Measurements from ENCODE around the gene SPOCK2.

SPOCK2 gene

DNA sequence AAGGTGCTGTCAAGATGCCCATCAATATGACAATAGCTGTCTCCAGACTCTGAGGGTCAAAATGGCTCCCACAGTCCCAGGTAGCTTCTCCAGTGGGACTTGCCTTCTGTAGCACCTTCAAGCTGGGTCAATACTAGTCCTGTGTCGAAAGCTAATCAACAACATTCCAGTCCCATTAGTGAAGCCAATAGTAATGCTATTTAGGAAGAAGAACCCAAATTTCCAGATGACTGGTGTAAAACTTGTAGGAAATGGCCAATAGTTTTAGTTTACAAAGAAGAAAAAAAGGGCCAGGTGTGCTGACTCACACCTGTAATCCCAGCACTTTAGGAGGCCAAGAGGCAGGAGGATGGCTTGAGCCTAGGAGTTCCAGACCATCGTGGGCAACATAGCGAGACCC, 2.0 kb upstream of the SPOCK2 start:
- no peak for DNase-seq (ENCODE audit: extremely low read depth in 1 of 2, low read depth in 1 of 2)

DNA sequence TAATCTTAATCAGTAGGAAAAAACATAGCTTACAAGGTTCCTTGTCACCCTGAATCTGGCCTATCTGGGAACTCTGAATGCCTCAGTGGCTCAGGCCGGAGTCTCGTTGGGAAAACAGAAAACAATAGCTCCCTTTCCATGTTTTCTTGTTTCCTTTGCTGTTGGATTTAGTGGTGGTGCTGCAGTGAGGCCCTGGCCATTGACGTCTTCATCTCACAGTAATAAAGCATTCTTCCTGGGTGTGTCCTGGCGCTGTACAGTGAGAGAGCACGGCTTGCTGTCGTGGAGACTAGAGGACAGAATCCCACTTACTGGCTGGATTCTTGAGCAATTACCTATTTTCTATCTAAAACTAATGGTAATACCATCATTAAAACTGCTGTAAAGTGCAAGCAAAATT, 1.3 kb upstream of the SPOCK2 start:
- no peak for DNase-seq (ENCODE audit: extremely low read depth in 1 of 2, low read depth in 1 of 2)

DNA sequence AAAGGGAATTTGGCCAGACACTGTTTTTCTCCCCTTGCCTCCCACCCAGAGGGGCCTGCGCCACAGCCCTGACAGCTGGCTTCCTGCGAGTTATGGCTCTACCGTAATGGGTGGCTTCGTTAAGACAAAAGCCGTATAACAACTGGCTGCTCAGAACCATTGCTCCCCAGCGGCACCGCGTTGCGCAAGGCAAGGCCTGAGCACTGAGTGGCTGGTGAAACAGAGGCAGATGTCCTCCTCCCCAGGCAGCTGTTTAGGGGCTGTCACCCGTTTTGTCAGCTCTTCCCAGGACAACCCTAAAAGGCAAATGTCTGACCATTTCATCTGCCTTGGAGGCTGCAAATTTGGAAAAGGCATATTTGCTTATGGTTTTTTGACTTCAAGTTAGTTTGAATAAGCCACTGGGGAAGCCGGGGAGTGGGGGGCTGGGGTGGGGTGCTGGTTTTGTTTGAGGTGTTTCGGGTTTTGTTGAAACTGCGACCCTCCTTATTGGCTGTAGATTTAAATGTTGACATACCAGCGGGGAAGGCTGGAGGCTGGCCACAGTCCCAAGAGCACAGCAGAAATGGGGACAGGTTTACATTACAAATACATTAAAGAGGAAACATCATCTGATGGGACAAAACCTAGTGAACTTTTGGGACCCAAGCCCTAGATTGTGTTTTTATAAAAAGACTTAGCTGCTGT, 681 bp upstream of the SPOCK2 start:
- no peak for DNase-seq (ENCODE audit: extremely low read depth in 1 of 2, low read depth in 1 of 2)

DNA sequence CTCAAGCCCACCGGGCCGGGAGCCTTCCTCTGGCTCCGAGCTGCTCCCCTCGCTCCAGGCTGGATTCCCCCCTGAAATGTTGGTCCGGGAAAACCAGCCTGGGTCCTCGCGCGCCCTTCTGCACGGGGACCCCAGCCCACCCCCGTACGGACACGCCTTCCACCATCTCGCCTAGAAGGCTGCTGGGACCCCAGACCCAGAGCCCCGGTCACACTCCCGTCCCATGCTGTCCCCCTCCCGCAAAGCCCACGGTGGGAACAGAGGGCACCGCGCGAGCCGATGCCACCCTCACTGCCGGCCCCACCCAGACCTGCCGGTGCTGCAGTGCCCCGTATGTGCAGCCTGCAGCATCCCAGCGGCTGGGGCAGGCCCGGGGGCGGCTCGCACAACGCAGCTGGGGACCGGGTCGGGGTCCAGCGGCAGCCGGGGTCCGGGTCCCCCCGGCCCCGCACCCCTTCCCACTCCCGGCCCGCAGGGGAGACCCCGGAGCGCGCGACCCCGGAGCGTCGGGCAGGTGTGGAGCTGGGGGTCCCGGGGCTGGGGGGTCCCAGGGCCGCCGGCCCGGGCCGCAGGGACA, 871 bp downstream of the SPOCK2 start:
- DNase-seq (ENCODE audit: extremely low read depth in 1 of 2, low read depth in 1 of 2), result no peak

DNA sequence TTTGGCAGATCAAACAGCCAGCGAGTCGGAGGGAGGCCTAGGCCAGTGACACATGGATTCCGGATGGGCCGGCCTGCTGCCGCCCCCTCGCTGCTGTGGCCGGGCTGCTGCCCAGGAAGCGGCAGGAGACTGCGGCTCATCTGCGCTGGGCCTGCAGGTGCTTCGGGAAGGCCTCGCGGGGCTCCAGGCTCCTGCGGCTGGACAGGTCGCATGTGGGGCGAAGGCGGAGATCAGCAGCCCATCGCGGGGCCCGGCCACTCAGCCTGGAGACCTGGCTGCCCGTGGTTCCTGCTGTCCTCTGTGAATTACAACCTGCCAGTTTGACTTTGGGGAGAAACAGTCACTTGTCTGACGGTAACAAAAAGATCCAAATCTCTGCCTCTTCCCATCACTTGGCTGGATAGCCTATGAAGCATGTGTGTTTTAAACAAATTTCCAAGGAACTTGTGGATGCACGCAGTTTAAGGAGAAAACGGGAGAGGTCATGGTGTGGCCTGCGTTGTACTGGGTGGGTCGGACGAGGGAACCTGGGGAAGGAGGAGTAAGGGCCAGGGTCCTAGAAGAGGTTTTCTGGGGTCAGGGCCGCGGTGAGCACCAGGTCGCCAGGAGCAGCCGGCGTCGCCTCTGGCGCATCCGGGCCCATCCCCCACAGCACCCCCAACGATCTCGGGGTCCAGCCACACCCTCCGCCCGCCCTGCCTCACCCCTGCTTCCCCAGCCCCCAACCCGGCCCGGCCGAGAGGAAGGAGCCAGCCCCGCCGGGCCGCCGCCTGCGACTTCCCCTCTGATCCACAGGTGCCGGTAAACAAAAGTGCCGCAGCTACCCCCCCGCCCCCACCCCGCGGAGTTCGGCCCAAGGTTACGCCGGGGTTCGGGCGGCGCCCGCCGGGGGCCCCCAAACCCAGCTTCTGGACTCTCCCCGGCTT, 1.6 kb downstream of the SPOCK2 start:
- peak in 1 of 2 donors; percentile 38 for DNase-seq (ENCODE audit: extremely low read depth in 1 of 2, low read depth in 1 of 2)

DNA sequence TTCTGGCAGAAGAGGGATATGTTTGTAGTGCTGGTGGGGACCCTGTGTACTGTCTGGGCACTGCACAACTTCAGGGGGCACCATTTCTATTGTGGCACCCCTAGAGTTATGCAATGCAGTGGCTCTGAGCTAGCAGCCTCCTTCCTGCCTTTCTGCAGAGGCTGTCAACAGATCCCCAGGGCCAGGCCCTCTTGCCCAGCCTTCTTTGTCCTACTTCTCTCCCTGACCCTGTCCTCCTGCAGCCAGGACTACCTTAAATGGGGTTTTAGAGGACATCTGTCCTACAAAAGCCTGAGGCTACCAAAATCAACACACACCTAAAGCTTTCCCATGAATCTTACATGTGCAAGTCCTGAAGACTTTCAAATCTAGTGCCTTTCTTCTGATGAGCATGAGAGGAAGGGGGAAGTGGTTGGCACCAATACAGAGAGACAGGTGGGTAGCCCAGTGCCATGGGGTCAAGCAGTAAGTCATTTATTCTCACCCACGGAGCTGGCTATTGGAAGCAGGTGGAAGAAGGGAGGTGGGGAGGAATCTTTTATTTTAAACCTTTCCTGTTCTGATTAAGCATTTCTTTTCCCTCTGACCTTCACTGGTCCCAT, 2.4 kb downstream of the SPOCK2 start:
- DNase-seq (ENCODE audit: extremely low read depth in 1 of 2, low read depth in 1 of 2), result no peak

DNA sequence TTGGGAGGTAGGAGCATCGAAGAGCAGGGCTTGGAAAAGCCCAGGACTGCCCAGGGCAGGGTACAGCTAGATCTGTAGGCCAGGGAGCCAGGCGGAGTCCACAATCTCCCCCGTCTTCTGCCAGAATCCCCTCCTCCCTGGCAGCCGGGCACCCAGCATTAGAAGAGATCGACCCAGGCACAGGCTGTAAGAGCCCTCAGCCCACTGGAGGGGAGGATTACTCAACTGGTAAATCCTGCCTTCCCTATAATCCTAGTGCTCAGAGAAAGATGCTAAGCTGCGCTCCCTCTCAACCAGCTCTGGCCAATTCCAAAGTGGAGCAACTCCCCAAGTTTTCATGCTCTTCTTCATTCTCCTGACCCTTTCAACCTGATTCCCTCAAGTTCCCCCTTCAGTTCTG, 3.2 kb downstream of the SPOCK2 start:
- no peak for DNase-seq (ENCODE audit: extremely low read depth in 1 of 2, low read depth in 1 of 2)

DNA sequence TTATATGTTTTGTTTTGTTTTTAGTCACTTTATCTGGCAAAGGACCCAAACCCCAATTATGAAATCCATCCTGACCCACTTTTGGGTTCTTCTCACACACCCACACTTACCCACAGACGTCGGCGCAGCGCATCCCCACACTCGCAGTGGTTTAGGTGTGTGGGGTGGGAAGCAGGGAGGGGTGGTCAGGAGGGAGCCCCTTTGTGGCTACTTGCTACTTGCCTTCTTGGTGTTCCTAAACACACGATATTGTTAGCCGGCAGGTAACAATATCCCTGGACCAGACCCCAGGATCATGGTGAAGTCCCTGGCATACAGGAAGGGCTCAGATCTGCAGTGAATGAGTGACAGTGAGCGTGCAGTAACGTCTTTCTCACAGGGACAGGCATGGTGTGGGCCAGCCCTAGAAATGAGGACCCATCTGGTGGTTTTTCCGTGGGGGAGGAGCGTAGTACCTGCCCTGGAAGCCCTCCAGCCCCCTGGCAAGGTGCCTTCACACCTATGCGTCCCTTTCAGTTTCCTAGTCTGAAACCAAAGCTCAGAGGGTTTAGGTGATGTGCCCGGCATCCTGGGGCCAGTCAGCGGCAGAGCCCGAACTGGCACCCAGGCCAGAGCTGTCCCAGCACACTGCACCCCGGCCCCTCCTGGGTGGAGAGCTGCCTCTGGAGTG, 4.4 kb downstream of the SPOCK2 start:
- DNase-seq (ENCODE audit: extremely low read depth in 1 of 2, low read depth in 1 of 2), result peak in 1 of 2 donors; percentile 53

DNA sequence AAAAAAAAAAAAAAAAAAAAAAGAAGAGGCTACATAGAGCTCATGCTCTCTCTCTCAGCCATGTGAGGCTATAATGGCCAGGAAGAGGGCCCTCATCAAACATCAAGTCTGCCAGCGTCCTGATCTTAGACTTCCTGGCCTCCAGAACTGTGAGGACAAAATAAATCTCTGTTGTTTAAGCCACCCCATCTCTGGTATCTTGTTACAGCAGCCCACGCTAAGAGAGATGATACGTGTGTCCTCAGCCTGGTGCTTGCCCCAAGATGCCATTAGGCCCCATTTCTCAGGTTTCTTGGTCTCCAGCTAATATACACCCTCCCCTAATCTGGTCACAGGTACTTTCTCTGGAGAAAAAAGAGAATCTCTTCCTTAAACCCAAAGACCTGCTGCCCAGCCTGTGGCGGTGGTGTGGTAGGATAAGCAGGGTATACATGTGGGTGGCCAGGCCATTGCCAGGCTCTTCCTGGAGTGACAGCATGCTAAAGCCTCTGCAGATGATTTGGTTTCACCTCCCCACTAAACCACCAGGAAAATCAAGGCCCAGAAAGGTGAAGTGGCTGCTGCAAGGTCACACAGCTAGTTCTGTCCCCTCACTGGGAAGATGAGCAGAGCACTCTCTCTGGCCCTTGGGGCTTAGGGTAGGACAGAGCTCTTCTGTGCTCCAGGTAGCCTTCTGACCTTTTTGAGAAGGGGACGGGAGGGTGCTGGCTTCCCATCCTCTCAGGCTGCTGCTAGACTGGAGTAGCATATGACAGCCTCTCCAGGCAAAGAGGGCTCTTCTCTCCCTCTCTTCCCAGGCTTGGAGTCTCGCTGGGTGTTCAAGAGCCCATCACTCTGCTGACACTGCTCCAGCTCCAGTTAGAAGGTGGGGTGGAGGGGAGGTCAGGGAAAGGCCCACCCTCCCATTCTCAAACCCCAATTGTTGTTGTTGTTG, 5.2 kb downstream of the SPOCK2 start:
- DNase-seq (ENCODE audit: extremely low read depth in 1 of 2, low read depth in 1 of 2), result no peak

DNA sequence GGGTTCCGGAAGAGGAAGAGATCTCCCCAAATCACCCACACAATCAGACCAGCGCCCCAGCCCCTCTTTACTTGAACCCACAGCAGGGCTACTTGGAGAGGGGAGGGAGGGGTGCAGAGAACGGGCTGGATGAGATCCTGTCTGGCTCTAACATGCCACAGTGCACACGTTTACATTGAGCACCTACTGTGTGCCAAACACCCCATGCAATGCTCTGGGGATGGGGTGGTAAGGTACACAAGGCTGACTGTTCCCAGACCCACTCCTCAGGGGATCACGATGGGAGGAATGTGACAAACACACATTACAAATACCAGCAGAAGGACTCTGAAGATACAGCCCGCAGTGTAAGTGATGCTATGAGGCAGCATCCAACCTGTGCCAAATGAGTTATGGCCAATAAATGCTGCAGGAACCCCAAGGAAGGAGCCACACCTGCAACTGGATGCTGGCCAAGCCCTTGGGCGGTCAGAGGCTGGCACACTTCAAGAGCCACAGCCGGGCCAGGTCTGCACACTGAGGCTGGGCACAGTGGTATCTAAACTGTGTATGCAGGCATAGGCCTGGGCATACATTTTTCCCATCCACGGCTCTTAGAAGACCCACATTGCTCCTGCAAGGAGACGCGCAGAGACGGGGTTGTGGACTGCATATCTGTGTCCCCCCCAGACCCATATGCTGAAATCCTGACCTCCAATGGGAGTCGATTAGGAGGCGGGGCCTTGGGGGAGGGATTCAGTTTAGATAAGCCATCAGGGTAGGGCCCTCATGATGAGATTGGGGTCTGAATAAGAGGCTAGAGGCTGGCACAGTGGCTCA, 6.4 kb downstream of the SPOCK2 start:
- DNase-seq (ENCODE audit: extremely low read depth in 1 of 2, low read depth in 1 of 2), result no peak

DNA sequence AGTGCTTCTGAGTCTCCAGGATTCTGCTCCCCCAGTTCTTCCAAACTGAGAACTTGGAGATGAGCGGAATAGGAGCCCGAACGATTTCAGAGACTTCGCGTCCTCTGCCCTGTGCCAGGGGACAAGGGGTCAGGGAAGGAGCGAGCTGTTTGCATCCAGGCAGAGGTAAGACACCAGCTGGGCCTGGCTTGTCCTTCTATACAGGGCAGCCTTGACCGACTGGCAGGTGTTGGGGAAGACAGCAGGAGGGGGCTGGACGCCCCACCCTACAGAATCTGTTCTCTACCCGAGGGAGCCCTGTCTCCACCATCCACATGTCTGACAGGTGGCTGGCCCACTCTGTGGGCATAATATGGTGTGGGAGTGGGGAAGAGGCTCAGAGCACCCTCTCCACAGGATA, 7.1 kb downstream of the SPOCK2 start:
- no peak for DNase-seq (ENCODE audit: extremely low read depth in 1 of 2, low read depth in 1 of 2)

DNA sequence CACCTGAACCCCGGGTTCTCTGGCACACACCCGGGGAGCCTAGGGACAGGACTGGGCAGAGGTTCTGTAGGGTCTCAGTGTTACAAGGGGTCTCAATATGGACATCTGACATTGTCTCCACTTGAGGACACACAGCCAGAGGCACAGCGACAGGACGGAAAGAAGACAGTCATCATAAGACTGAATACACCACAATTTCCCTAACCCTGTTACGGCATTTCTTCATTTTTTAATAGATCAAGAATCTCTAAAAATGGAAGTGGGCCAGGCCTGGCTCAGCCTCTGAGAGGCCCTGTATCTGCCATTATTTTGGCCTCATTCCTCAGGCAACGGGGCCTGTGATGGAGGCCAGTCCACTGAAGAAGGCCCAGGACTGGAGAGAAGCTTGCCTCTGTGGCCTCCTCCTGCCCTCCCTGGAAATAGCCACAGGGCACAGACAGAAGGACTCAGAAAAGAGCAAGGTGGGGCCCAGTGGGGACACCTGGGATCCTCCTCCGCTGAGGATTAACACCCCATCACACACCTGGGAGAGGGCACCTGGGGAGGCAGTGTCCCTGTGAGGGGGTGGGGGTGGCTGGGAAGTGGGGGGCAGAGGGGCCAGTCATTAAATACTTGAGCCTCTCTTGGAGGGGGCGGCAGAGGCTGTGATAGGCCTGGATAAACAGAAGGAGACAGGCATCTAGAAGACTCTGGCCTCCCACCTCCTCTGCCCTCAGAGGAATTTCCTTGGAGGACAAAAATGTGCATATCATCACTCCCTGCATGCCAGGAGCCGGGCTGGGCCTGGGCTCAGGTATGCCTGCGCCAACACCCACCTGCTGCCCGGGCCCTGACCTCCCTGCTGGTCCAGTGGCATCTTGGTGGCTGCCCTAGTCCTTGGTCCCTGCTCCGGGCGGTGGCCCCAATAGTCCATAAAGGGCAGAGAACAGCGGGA, 8.0 kb downstream of the SPOCK2 start:
- no peak for DNase-seq (ENCODE audit: extremely low read depth in 1 of 2, low read depth in 1 of 2)

DNA sequence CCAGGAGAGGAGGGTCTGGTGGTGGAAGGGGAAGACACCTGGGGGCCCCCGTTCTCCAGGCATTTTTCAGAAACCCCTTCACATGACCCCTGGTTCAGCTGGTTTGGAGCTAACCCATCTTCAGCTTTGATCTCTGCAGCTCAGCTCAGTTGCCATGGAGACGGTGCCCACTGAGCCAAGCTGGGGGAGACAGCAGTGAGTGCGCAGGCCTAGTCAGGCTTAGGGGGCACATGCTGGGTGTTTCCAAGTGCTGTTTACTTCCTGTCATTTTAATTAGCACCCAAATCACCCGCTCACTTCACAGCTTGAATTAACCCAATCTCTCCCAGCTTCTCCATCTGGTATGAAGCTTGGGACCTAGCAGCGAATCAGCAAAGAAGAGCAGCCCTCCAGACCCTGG, 9.0 kb downstream of the SPOCK2 start:
- DNase-seq (ENCODE audit: extremely low read depth in 1 of 2, low read depth in 1 of 2), result no peak

DNA sequence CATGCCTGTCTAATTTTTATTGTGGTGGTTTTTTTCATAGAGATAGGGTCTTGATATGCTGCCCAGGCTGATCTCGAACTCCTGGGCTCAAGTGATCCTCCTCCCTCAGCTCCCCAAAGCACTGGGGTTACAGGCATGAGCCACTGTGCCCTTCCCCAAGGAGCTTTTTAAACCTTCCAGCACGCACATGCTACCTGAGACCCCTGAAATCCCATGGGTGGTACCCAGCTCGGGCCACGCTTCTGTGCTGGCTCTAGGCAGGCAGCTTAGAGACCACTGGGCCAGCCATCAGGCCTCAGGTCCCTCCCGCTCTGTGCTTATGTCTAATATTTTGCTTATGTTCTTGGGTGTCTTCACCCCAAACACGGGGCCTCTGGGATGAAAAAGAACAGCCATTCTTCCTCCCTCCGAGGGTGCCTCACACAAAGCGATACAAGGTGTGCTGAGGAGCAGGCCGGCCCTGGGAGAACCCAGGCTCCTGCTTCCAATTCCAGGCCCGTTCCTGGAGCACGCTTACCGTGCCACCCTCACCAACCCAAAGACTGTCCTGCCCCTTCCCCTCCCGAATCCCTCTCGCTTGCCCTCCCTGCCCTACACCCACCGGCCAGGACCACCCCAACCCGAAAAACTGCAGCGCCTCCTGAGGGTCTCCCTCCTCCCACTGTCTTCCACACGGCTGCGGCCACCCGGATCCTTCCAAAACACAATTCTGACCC, 10.9 kb downstream of the SPOCK2 start:
- DNase-seq (ENCODE audit: extremely low read depth in 1 of 2, low read depth in 1 of 2), result no peak

DNA sequence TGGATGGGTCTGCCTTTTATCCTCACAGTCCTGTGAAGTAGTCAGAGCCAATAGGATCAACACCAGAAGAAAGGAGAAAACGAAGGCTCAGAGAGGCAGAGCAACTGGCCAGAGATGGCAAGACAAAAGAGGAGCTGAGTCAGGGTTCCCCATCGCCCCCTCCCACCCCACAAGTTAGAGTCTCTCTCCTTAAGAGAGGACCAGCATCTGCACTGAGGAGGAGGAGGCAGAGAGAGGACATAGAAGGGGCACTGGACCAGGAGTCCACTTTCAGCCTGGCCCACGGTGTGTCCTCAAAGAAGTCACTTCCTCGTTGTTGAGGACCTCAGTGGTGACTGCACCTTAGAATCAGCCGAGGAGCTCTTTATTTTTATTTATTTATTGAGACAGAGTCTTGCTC, 11.6 kb downstream of the SPOCK2 start:
- no peak for DNase-seq (ENCODE audit: extremely low read depth in 1 of 2, low read depth in 1 of 2)

DNA sequence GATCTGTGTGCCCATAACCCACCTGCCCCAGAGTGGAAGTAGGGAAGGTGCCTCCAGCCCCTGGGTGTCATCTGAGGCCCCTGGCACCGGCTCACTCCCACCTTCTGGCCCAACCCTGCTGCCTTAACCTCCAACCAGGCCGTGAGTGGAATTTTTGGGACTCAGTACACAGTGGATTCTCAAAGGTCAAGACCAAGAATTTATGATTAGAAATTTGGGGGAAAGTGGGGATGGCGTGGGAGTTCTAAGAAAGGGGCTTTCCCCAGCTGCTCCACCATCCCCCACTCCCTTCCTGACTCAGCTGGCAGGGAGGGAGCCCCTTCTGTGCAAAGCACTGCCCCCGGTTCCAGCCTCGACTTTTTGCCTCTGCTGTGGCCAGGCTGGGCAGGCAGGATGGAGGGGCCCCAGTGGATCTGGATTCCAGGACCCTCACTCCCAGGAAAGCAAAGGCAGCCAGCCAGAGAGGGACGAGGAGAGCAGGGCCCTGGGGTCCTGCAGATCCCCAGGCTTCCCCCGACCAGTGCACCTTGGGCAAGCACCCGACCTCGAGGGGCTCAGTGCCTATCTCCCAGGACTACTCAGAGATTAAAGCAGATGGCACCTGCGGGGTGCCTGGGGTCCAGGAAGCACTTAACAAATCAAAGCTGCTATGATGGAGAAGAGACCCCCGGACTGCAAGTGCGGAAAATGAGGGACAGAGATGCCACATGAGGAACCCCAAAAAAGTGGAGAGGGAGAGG, 12.8 kb downstream of the SPOCK2 start:
- no peak for DNase-seq (ENCODE audit: extremely low read depth in 1 of 2, low read depth in 1 of 2)

Data from stimulated activated CD8-positive, alpha-beta memory T cell treated with anti-CD3 and anti-CD28 coated beads, Interleukin-7, amount 100 ng/mL, for 48 hours (primary cell).